Measurements from ENCODE around the gene PRRT3.

DNA sequence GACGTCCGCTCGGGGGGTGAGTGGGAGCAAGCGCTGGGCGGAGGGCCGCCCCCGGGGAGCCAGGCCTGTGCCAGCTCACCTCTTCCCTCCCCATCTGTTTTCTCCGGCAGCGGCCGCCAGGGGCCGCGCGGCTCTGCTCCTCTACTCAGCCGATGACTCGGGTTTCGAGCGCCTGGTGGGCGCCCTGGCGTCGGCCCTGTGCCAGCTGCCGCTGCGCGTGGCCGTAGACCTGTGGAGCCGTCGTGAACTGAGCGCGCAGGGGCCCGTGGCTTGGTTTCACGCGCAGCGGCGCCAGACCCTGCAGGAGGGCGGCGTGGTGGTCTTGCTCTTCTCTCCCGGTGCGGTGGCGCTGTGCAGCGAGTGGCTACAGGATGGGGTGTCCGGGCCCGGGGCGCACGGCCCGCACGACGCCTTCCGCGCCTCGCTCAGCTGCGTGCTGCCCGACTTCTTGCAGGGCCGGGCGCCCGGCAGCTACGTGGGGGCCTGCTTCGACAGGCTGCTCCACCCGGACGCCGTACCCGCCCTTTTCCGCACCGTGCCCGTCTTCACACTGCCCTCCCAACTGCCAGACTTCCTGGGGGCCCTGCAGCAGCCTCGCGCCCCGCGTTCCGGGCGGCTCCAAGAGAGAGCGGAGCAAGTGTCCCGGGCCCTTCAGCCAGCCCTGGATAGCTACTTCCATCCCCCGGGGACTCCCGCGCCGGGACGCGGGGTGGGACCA, 19.2 kb downstream of the PRRT3 start:
- TF ChIP-seq RFX5 (IDR thresholded peaks at IDR 0.05; ENCODE audit: borderline replicate concordance, low read depth, low read length) = no peak
- peak in 1 of 2 experiments; percentile 57; a peak in 2 of 4 replicates for TF ChIP-seq SIN3A (conservative IDR thresholded peaks at IDR 0.05 in 1 of 2, IDR thresholded peaks at IDR 0.05 in 1 of 2; ENCODE audit: low read depth in 1 of 2, low read length in 2 of 2)
- TF ChIP-seq, protein P1, sequence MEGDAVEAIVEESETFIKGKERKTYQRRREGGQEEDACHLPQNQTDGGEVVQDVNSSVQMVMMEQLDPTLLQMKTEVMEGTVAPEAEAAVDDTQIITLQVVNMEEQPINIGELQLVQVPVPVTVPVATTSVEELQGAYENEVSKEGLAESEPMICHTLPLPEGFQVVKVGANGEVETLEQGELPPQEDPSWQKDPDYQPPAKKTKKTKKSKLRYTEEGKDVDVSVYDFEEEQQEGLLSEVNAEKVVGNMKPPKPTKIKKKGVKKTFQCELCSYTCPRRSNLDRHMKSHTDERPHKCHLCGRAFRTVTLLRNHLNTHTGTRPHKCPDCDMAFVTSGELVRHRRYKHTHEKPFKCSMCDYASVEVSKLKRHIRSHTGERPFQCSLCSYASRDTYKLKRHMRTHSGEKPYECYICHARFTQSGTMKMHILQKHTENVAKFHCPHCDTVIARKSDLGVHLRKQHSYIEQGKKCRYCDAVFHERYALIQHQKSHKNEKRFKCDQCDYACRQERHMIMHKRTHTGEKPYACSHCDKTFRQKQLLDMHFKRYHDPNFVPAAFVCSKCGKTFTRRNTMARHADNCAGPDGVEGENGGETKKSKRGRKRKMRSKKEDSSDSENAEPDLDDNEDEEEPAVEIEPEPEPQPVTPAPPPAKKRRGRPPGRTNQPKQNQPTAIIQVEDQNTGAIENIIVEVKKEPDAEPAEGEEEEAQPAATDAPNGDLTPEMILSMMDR (IDR thresholded peaks at IDR 0.05; ENCODE audit: control extremely low read depth in 1 of 3, insufficient read depth in 1 of 3, low read depth in 1 of 3, low read length in 3 of 3) = peak; percentile 67 to 72 (median 68)
- TF ChIP-seq MAFK (IDR thresholded peaks at IDR 0.05; ENCODE audit: low read depth, low read length) = no peak
- TF ChIP-seq TEAD4 (IDR thresholded peaks at IDR 0.05; ENCODE audit: low read depth, low read length) = no peak
- peak in 1 of 2 experiments; percentile 22; a peak in 1 of 3 replicates for TF ChIP-seq POLR2A (IDR thresholded peaks at IDR 0.05; ENCODE audit: control extremely low read depth in 1 of 2, low read depth in 2 of 2, low read length in 2 of 2)
- TF ChIP-seq, protein P2, sequence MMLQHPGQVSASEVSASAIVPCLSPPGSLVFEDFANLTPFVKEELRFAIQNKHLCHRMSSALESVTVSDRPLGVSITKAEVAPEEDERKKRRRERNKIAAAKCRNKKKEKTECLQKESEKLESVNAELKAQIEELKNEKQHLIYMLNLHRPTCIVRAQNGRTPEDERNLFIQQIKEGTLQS (IDR thresholded peaks at IDR 0.05; ENCODE audit: insufficient read depth, low read depth, low read length) = no peak
- no peak for TF ChIP-seq HDAC2 (IDR thresholded peaks at IDR 0.05; ENCODE audit: borderline replicate concordance in 1 of 2, low read depth in 2 of 2, low read length in 2 of 2)

Measured in H1 (cell line).